ENCODE results near the gene DUSP16.

DNA sequence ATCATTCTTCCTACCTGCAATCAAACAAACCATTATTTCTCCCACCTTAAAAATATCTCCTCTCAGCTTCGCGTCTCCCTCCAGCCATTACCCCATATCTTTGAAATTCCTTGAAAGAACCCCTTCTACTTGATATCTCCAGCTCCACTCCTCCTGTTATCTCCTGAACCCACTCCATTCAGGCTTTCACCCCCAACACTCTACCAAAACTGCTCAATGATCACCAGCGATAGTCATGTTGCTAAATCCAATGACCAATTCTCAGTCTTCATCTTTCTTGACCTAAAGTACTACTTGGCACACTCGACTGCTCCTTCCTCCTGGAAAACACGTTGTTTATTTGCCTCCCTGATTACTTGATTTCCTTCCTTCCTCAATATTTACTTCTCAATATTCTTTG, 70.1 kb downstream of the DUSP16 start:
- TF ChIP-seq, protein P1, sequence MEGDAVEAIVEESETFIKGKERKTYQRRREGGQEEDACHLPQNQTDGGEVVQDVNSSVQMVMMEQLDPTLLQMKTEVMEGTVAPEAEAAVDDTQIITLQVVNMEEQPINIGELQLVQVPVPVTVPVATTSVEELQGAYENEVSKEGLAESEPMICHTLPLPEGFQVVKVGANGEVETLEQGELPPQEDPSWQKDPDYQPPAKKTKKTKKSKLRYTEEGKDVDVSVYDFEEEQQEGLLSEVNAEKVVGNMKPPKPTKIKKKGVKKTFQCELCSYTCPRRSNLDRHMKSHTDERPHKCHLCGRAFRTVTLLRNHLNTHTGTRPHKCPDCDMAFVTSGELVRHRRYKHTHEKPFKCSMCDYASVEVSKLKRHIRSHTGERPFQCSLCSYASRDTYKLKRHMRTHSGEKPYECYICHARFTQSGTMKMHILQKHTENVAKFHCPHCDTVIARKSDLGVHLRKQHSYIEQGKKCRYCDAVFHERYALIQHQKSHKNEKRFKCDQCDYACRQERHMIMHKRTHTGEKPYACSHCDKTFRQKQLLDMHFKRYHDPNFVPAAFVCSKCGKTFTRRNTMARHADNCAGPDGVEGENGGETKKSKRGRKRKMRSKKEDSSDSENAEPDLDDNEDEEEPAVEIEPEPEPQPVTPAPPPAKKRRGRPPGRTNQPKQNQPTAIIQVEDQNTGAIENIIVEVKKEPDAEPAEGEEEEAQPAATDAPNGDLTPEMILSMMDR (IDR thresholded peaks at IDR 0.05): no peak
- TF ChIP-seq EZH2 (IDR thresholded peaks at IDR 0.05): no peak

All from neural progenitor cell (in vitro differentiated cells).